OCI-LY1 (cell line): ENCODE measurements around the gene SLC7A4.

Source experiments
- CTCF ChIP-seq: fragments of 200-600 bp; sonication (generic), shearing (Covaris generic); IDR thresholded peaks from 2 replicates; pipeline ENCODE4 v1.5.1; 2017; ENCODE audit warnings: mild to moderate bottlenecking, antibody characterized with exemption, low read length, moderate library complexity, mixed read lengths
- EZH2 ChIP-seq: fragments of 200-600 bp; sonication (generic), shearing (Covaris generic); IDR thresholded peaks from 2 replicates; pipeline ENCODE4 v1.8.0; 2017; ENCODE audit warnings: borderline replicate concordance, mixed run types, mild to moderate bottlenecking, antibody characterized with exemption, low read length, moderate library complexity, mixed read lengths

GRCh38 chr22:20979940-20980453 lies 52.4 kb downstream of the SLC7A4 start:
- TF ChIP-seq CTCF (no peak), EZH2 (no peak)
